GM19395 (cell line): ENCODE results near the gene POLR2E.

Experiments used
- ATAC-seq: cut with Tn5 transposase; IDR thresholded peaks from one replicate; pipeline ENCODE4 v1.9.1; 2021; ENCODE audit warnings: mild to moderate bottlenecking, moderate library complexity; ENCODE audit not compliant: unreplicated experiment

The POLR2E gene

GRCh38 chr19:1111641-1112267, 16.6 kb upstream of the POLR2E start:
- ATAC-seq: no peak

DNA sequence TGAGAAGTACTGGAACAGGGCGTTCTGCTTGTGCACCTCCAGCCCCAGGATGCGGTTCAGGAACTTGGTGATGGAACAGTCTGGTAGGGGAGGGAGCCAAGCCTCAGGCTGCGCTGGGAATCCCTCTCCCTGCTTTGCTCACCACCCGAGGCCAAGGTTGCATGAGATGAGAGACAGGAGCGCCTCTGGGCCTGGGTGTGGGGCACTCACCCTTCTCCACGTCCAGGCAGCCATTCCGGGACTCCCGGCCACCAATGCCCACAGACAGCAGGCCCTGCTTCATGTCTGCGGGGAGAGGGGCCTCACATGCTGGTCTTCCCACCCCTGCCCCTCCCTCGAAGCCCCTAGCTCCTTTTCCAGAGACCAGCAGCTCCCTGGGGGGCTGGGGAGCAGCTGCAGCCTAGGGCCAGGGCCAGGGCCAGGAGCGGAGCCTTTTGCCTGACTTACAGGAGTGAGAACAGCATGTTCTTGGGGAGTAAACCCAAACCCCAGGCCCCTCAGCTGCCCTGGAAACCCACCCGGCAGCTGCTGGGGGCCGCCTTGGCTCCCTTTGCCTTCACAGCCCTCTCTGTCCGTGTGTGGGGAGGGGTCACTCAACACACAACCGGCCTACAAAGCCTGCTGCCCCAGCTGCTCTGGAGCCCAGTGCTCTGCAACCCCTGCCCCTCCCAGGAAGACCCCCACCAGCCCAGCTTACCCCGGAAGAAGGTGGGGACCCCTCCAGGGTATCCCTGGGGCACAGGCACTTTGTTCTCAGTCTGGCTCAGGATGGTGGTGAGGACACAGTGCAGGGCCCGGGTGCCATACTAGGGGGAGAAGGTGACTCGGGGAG, 15.8 kb upstream of the POLR2E start:
- no peak for ATAC-seq

DNA sequence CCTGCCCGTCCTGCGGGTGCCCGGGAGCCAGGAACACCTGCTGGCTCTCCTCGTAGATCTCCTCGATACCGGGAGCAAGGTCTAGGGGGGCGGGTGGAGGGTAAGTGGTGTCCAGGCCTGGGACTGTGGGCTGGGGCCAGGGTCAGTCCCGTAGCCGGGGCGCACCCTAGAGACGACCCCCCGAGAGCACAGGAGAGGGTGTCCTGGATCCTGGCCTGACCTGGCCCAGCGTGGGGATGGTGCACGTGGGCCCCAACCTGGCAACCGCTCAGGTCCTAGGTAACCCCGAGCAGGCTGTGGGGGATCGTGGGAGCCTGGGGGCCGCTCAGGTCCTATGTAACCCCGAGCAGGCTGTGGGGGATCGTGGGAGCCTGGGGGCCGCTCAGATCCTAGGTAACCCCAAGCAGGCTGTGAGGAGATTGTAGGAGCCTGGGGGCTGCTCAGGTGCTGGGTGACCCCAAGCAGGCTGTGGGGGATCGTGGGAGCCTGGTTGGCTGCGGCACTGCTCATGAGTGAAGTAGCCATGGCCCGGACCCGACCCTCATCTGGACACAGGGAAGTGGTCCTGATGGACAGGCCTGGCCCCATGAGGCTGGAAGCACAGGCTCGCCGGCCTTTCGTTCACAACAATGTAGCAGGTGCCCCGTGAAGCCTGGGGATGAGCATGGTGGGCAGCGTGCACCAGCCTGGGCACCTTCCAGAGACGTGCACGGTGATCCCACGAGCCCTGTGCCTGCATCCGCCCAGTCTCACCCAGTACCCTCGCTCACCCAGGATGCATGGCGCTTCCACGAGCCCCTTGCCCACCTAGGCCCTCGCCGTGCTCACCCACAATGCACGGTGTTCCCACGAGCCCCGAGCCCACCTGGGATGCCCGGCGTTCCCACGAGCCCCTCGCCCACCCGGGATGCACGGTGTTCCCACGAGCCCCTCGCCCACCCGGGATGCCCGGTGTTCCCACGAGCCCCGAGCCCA, 14.8 kb upstream of the POLR2E start:
- ATAC-seq: no peak

- no peak for ATAC-seq
Measured at GRCh38 chr19:1109032-1109551, 13.9 kb upstream of the POLR2E start.

DNA sequence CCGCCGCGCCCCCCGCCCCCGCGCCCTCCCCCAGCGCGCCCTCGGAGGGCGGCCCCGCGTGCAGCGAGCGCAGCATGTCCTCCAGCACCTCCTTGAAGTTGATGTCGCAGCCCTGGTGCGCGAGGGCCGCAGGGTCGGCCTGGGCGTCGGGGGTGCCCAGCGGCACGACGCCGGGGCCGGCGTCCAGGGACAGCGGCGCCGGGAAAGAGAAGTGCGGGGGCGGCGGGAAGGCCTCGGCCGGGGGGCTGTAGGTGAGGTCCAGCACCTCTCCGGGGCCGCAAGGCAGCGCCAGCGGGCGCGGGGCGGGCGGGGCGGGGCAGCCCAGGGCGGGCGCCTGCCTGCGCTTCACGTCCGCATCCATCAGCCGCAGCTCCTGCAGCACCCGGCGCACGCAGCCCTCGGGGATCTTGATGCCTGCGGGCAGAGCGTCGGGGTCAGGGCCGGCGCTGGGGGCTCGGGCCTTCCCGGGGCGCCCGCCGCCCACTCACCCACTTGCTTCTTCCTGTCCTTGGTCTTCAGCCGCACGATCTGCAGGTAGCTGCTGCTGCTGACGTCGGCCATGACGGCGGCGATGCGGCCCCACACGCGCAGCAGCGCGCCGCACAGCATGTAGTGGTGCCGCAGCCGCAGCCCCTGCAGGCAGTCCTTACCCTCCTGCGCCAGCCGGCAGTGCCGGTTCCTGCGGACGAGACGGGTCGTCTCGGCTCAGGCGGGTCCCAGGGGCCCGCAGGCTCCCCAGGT, 13.3 kb upstream of the POLR2E start:
- ATAC-seq: no peak

- ATAC-seq: no peak
Measured at GRCh38 chr19:1107661-1108261, 12.6 kb upstream of the POLR2E start.

DNA sequence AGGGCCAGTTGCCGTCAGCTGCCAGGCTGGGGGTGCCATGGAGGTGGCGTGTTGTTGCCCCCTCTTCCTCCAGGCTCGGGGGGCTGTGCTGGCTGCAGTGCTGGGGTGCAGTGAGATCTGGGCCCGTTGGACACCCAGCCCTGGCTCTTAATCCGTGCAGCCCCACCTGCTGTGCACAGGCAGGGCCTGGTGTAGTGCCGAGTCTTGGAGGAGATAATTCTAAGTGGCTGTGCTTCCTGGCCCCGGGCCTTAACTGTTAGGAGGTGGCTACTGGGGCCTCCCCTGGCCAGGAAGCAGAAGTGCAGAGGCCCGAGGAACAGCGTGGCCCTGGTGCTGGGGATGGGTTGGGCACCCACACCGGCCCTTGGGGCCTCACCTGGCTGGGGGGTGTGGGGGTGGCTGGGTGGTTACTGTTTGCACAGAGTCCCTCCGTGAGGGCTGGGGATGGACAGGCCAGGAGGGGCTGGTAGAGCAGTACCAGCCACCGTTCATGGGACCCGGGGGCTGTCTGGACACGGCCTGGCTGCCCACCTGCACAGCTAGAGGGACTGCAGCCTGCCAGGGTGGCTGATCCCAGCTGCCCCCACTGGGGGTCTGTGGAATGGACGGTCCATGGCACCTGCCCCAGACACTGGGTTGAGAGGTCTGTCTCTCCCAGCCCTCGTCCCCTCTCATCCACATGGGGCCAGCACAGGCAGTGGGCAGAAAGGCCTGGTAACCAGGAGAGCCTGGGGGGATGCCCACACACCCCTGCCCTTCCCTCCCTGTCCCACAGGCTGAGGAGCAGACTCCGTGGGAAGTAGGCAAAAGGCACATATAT, 11.9 kb upstream of the POLR2E start:
- ATAC-seq: no peak

DNA sequence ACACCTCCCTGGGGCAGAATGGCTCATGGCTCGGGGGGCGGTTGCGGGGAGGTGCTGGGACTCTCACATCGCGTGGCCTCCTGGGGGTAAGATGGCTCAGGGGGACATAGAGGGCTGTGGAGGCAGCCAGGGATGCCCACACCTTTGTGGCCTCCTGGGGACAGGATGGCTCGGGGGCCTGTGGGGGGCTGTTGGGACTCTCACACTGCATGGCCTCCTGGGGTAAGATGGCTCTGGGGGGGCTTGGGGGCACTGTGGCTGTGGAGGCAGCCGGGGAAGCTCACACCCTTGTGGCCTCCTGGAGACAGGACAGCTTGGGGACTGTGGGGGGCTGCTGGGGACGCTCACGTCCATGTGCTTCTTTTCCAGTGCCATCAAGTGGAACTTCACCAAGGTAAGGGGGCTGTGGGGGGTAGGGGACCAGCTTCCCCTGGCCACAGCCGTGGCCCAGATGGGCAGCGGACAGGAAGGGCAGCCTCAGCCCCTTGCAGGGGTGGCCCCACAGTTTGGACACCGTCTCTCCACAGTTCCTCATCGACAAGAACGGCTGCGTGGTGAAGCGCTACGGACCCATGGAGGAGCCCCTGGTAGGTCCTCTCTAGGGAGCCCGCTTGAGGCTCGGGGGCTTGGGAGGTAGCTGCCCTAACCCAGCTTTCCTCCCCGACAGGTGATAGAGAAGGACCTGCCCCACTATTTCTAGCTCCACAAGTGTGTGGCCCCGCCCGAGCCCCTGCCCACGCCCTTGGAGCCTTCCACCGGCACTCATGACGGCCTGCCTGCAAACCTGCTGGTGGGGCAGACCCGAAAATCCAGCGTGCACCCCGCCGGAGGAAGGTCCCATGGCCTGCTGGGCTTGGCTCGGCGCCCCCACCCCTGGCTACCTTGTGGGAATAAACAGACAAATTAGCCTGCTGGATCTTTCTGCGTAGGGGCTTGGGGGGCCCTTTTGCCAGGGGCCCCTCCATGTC, 11.0 kb upstream of the POLR2E start:
- ATAC-seq: no peak

DNA sequence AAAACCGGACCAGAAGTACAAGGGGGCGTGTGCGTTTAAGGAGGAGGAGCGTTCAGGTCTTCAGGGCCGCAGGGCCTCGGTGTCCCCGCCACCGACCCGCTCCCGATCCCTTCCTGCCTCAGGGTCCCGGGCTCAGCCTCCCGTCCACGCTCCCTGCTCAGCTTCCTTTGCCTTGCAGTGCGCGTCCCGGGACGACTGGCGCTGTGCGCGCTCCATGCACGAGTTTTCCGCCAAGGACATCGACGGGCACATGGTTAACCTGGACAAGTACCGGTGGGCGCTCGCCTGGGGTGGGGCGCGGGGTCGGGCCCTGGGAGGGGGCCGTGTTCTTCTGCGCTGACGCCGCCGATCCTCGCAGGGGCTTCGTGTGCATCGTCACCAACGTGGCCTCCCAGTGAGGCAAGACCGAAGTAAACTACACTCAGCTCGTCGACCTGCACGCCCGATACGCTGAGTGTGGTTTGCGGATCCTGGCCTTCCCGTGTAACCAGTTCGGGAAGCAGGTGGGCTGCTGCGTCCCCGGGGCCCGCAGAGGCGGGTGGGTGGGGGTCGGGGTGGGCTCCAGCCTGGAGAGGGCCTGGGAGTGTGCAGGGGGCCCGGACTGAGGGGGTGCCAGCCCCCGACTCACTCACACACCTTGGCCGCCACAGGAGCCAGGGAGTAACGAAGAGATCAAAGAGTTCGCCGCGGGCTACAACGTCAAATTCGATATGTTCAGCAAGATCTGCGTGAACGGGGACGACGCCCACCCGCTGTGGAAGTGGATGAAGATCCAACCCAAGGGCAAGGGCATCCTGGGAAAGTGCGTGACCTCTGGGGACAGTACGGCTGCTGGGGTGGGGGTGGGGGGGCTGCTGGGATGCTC, 10.1 kb upstream of the POLR2E start:
- no peak for ATAC-seq

GRCh38 chr19:1104311-1105007, 9.3 kb upstream of the POLR2E start:
- peak; percentile 33 for ATAC-seq

DNA sequence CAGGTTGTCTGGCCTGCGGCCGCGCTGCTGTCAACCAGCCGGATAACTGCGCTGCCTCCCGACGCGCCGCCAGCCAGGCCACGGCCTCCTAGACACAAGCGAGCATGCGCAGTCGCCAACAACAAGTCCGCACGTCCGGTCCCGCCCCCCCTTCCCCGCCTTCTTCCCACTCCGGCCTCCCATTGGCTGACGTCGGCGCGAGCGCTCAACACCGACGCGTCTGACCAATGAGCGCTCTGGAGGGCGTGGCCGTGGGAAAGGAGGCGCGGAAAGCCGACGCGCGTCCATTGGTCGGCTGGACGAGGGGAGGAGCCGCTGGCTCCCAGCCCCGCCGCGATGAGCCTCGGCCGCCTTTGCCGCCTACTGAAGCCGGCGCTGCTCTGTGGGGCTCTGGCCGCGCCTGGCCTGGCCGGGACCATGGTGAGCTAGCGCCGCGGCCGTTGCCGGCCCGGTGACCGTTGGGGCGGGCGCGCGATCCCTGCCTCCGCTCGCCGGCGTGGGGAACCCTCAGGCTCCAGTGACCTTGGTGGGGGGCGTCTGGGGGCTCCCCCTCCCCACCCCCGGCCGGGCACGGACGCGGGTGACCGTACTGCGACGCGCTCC, 8.6 kb upstream of the POLR2E start, which contains the start of gene GPX4:
Gene GPX4 (plus strand): TSS at position 287 of the 603 bp plus-strand sequence. CDS start 50 bp downstream, at position 337.
- ATAC-seq: peak; percentile 53

DNA sequence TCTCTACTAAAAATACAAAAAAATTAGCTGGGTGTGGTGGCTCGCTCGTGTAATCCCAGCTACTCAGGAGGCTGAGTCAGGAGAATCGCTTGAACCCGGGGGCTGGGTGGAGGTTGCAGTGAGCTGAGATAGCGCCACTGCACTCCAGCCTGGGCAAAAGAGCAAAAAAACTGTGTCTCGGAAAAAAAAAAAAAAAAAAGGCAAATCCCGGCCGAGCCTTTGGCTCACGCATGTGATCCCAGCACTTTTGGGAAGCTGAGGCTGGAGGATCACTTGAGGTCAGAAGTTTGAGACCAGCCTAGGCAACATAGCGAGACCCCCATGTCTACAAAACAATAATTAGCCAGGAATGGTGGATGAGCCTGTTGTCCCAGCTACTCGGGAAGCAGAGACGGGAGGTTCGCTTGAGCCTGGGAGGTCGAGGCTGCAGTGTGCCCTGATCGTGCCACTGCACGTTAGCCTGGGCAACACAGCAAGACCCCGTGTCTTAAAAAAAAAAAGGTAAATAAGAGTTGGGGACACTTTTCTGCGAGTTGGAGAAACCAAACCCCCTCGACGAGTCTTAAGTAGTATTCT, 8.0 kb upstream of the POLR2E start:
- ATAC-seq: peak; percentile 2

GRCh38 chr19:1102407-1103131, 7.4 kb upstream of the POLR2E start:
- ATAC-seq: no peak

- ATAC-seq: no peak
Measured at GRCh38 chr19:1101337-1101698, 6.1 kb upstream of the POLR2E start.
